GM19023 (cell line): ENCODE results near the gene PTPA.
"Not testable (repeated sequence)": the region's sequence is repeated elsewhere in the genome, so short reads cannot be mapped to it uniquely, and the experiment has no call there.

Experiments
- ATAC-seq: cut with Tn5 transposase; IDR thresholded peaks from one replicate; pipeline ENCODE4 v1.9.1; 2021; ENCODE audit warnings: mild to moderate bottlenecking, moderate library complexity; ENCODE audit not compliant: unreplicated experiment

PTPA gene

DNA sequence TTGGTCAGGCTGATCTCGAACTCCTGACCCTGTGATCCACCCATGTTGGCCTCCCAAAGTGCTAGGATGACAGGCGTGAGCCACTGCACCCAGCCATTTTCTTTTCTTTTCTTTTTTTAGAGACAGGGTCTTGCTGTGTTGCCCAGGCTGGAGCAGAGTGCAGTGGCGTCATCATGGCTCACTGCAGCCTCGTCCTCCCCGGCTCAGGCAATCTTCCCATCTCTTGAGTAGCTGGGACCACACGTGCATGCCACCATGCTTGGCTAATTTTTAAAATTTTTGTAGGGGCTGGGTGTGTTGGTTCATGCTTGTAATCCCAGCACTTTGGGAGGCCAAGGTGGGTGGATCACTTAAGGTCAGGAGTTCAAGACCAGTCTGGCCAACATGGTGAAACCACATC, 85.8 kb downstream of the PTPA start:
- not testable (repeated sequence) for ATAC-seq

DNA sequence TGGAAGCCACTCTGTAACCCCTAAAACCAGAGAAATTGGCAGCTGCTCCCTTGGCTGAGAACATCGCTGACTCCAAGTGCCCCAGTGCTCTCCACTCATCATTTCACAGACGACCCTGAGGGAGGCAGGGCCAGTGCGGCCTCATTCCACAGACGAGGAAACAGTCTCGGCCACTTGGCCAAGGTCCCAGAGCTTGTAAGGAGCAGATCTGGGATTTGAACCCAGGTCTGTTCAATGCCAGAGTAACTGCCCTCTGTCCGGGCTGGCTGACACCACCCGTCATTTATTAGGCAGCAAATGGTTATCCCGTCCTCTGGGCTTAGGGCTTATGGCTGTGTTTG, 86.7 kb downstream of the PTPA start:
- no peak for ATAC-seq
